ENCODE measurements around the gene TWSG1.

DNA sequence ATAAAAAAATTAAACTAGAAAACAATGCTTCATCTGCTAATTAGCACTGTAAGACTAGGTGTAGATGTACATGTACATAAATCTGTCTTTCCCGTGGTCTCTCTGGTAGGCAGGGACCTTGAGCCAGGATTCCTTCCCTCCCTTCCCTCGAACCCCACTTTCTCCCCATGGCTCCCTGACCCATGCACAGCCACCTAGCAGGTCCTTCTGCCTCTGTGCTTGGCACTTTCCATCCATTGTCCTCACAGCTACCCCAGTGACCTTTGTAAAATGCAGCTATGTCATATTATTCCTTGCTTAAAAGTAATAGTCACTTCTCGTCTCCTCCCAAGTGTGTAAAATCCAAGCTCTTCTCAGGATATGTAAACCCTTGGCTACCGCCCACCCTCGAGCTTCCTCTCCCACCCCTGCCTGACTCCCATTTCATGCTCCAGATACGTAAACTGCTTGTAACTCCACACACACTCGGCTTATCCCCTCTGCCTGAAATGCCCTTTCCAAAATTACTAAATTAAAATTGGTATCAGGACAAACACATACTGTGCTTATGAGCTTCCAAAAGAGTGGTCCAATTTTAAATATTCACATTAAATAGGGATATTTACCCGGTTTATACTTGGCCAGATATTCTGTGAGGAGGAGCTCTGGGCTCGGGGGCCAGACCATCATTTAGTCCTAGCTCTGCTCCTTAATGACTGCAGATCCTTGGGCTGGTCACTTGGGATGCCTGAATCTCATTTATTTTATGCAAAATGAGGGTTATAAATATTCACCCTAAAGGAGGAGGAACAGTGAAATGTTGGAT is 86.7 kb downstream of the TWSG1 start:
- no peak for TF ChIP-seq CTCF (IDR thresholded peaks at IDR 0.05)
- TF ChIP-seq POLR2A (IDR thresholded peaks at IDR 0.05) = no peak

All from right lobe of liver (tissue), 4 donors.